ENCODE results near the gene RFX1.
"Not testable (repeated sequence)": the region's sequence is repeated elsewhere in the genome, so short reads cannot be mapped to it uniquely, and the experiment has no call there.

The RFX1 gene

DNA sequence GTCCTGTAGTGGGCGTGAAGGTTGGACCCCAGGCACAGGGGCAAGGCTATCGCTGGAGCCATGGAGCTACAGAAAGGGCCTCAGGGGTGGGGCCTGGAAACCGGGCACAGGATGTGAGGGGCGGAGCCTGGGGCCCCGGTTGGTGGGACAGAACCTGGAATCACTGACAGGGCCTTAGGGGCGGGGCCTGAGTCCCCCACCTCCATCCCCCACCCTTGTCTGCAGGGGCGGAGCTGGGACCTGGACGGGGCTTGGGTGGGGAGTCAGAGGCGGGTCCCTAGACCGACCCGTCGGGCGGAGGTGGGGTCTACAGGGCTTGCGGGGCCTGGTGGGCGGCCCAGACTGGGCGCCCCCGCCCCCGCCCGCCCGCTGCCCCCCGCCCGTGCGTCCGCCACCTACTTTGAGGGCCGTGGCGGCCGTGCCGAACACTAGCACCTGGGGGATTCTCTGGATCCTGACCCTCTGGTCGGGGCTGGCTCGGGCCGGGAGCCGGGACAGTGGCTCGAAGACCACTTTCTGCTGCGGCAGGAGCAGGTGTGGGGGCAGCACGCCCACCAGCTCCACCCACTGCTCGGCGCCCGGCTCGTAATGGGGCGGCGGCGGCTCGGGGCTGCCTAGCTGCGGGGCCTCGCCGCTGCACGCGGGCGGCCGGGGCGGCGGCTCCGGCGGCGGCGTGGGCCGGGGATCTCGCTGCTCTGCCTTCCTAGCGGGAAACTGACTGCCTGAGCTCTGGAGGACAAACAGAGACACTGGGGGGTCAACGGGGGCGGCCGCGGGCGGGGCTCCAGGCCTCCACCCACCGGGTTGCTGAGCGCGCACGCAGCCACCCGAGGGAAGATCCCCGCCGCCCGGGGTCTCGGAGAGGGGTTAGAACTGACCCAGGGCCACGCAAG lies 27.5 kb downstream of the RFX1 start:
- DNase-seq = no peak

DNA sequence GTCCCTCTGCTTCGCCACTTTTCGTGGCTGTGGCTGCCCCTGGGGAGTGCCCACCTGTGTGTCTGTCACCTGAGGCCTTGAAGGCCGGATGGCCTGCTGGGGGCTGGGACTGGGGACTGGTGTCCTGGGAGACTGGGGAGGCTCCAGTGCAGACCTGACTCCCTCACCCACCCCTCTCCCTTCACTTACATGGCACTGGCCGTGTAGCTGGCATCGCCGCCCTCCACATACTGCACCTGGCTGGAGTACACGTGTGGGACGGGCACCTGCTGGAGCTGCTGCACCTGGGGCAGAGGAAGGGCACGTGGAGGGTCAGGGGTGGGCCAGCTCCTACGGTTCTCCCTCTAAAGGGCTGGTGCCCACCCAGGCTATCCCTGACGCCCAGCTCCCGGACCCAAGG lies 28.3 kb downstream of the RFX1 start:
- DNase-seq = no peak

DNA sequence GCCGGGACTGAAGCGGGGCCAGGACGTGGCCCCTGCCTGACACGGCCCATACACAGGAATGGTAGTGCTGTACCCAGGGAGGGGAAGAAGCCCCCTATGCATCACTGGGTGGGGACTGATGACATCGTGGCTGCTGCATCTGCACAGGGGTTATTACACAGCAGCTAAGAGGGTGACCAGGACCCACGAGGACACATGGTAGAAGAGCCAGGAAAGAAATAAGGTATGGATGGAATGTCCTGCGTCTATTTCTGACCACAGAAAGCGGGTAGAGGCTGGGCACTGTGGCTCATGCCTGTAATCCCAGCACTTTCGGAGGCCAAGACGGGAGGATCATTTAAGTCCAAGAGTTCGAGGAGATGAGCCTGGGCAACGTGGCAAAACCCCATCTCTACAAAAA lies 29.7 kb downstream of the RFX1 start:
- DNase-seq = no peak

DNA sequence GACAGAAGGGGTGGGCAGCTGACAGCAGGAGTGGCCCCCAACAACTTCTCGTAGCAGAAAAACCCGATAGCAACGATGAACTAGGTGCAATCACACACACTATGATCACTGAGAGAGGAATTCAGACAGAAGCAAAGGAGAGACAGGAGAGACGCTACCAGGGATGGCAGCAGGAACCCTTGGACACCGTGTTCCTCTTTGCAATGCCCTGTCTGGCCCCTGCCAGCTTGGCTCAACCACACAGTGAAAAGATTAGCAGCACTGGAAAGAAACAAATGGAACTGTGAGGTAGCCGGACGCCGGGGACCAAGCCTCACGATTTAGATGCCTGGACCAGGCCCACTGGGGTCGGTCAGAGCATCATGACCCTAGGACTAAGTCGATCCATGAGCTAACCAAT lies 30.2 kb downstream of the RFX1 start:
- DNase-seq = no peak

DNA sequence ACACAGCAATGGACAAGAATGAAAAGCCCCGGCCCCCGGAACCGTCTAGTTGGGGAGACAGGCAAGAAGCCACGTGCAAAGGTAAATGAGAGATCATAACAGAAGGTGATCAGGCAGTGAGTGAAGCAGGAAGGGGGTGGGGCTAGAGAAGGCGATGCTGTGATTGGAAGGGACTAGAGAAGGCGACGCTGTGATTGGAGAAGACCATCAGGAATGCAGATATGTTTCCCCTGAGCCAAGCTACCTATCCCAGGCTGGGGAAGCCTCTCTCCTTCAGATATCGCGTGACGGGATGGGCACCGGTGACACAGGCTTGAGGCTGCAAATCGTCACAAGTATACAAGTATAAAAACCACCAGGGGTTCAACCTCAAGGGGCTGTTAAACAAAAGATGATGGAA lies 32.0 kb downstream of the RFX1 start:
- no peak for DNase-seq

DNA sequence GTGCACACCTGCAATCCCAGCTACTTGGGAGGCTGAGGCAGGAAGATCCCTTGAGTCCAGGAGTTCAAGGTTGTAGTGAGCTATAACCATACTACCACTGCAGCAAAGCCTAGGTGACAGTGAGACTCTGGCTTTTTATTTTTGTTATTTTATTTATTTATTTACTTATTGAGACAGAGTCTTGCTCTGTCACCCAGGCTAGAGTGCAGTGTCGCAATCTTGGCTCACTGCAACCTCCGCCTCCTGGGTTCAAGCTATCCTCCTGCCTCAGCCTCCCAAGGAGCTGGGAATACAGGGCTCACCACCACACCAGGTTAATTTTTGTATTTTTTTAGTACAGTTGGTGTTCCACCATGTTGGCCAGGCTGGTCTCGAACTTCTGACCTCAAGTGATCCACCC lies 32.6 kb downstream of the RFX1 start:
- DNase-seq = not testable (repeated sequence)

DNA sequence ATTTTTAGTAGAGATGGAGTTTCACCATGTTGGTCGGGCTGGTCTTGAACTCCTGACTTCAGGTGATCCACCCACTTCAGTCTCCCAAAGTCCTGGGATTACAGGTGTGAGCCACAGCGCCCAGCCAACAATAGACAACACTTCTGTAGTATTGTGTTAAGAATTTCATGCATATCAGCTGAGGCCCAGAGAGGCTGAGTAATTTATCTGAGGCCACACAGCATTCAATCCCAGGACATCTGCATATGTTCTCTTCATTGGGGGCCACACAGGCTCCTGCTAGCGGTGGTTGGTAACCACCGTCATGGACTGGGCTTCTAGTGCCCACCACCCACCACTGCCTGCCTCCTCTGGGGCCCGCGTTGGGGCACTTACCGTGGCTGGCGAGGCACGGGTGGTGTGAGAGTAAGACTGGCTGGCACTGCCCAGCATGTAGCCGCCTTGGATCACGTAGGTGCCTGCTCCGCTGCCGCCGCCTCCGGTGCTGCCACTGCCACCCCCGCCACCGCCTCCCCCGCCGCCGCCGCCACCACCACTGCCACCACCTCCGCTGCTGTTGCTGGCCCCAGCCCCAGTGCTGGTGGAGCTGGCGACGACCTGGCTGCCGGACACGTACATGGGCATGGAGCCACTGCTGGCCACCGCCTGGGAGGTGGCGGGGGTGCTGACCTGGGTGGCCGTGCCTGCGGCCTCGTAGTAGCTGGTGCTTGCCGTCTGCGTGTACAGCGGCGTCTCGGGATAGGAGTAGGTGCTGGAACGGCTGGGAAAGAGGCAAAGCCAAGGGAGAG lies 33.6 kb downstream of the RFX1 start:
- DNase-seq = no peak

DNA sequence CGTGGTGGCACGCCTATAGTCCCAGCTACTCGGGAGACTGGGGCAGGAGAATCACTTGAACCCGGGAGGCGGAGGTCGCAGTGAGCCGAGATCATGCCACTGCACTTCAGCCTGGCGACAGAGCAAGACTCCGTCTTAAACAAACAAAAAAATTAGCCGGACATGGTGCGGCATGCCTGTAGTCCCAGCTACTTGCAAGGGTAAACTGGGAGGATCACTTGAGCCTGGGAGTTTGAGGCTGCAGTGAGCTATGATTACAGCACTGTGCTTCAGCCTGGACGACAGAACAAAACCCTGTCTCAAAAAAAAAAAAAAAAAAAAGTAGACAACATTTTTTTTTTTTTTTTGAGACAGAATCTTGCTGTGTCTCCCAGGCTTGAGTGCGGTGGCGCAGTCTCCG lies 34.3 kb downstream of the RFX1 start:
- DNase-seq = not testable (repeated sequence)

DNA sequence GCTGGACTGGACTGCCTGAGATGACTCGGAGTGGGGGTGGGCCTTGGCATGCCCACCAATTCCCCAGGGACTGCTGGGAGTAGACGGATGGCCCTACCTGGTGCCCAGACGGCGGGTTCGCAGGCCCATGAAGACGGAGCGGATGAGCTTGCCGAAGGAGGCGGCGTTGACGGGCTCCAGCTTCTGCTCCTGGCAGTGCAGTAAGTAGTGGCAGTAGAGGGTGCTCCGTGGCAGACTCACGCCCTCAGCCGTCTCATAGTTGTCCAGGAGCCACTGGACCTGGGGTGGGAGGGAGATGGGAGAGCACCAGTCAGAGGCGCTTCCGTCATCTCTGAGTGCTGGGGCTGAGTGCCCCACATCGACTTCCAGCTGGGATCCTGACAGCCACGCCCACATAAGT lies 36.2 kb downstream of the RFX1 start:
- DNase-seq = no peak

DNA sequence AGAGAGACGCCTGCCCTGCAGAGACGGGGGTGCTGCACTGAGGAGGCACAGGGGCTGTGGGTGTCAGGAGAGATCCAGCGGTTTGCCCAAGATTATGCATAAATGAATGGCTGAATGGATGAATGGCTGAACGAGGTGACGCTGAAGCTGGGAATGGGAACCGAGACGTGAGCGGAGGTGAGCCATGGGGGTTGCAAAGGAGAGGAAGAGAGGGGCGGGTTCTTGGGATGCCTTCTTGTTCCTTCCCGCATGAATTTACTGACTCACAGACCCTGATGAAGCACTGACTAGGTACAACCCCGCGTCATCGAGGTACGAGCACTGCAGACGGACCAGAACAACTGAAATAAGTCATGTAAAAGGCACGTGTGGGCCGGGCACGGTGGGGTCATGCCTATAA lies 37.1 kb downstream of the RFX1 start:
- no peak for DNase-seq

DNA sequence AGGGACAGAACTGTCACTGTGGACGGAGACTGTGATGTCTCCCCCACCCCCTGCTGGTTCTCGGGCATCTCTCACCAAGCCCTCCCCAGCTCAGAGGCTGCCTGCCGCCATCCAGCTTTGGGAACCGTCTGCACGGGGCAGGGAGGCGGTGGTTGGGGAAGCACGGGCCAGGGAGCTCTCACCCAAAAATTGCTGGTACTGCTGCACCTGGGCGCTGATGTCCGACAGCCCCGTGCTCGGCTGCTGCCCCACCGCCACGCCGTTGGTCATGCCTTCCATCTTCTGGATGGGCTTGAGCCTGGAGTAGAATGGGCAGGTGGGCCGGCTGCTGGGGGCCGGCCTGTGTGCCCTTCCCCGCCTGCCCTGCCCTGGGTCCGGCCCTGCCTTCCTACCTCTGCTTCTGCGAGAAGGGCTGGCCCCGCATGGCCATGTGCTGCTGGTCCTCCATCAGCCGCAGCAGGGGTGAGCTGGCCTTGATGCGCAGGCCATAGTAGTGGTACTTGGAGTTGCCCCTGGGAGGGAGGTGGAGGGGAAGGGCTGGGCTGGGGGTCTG lies 37.7 kb downstream of the RFX1 start:
- no peak for DNase-seq

DNA sequence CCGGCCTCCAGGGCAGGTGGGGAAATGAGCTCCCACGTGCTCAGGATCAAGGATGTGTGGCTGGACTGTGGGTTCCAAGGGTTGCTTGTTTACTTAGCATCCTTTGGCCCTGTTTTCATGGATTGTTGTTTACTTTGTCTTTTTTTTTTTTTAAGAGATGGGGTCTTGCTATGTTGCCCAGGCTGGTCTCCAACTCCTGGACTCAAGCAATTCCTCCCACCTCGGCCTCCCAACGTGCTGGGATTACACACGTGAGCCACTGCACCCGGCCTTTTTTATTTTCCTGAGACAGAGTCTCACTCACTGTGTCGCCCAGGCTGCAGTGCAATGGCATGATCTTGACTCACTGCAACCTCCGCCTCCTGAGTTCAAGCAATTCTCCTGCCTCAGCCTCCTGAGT lies 38.9 kb downstream of the RFX1 start:
- DNase-seq = not testable (repeated sequence)

DNA sequence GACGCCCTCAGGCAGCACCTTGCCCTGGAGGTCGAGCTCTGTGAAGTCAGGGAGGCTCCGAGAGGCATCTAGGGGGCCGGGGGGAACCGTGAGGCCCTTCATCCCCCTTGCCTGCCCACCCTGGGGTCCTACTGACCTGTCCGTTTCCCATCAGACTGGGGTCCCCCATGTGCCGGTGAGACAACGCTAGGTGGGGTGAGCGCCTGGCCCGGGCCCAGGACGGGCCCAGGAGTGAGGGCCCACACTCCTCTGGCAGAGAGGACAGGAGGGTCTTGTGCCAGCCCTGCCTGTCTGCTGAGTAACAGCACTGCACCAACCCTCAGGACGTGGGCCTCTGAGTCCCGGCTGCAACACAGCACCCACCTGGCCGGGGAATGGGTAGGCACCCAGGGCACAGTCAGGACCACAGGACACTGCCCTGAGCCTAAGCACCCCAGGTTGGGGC lies 39.4 kb downstream of the RFX1 start:
- no peak for DNase-seq

DNA sequence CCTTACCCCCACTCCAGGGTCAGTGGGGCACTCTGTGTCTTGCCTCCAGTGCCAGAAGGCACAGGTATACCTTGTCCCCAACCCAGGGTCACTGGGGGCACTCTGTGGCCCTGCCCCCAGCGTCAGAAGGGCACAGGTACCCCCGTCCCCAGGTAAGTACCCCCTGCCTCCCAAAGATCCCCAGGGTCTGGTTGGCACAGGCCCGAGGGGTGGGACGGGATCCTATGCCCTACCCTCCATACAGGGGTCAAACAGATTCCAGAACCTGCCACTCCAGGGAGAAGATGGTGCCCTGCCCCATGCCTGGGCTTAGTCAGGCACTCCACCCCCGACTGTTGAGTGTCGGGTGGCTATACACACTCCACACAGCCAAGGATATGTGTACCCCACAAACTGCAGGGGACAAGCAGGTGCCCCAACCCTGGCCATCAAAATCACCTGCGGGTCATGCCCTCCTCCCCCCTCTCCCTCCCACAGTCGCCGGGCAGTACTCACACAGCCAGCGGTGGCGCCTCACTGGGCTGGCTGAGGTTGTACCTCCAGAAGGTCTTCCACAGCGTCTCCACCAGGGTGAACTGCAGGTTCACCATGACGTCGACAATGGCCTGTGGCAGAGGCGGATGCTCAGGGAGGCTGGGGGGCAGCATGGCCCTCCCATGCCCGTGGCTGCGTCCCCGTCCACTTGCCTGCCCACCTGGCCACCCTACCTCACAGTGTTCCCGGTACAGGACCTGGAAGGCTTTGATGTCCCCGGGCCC lies 40.0 kb downstream of the RFX1 start:
- no peak for DNase-seq

DNA sequence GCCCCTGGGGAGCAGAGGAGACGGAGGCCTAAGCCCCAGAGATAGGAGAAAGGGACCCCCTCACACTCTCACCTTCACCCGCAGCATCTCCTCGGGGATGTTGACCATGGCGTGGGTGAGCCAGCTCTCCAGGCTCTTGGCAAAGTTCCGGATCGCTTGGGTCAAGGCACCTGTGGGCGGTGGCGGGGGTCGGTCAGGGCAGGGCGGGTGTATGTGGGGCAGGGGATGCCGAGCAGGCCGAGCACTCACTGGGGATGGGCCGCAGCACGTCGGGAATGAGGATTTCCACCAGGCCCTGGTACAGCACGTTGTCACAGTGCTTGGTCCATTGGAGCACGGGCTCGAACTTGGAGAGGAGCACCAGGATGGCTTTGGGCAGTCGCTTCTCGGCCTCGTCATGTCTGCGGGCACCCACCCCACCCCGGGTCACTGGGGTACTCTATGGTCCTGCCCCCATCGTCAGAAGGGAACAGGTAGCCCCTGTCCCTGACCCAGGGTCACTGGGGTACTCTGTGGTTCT lies 40.7 kb downstream of the RFX1 start:
- no peak for DNase-seq

DNA sequence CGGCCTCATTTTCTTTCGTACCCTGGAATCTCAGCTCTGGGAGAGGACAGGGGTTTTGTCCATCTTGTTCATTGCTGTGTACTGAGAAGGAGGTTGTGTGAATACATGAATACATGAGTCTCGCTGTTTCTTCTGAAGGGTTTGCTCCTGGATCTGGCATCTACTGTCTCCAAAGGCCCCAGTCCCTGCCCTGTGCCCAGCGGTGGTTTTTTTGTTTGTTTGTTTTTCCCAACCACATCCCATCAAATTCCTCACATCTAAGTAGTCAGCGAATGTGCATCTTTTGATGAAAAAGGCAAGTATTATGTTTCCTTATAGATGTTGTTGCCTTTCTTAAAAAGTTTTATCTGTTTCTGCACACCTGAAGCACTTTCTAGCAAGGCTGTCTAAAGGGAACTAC lies 41.3 kb downstream of the RFX1 start:
- DNase-seq = no peak

DNA sequence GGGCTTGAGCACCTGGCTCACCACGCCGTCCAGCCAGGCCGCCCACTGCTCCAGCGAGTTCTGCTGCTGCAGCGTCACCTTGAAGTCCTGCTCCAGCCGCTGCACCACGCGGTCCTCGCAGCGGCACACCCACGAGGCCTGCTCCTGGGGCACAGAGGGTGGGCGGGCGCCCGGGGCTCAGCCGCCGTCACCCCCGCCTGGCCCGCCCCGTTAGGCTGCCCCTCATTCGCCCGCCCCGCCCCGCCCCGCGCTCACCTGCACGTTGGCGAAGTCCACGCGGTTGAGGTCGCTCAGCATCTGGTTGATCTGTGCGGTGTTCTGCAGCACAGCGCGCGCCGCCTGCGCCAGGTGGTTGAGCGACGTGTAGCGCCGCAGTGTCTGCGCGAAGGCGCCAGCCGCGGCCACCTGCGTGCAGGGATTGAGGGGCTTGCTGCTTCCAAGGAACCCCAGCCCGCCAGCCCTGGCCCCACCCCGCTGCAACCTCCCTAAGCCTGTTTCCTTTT lies 42.5 kb downstream of the RFX1 start:
- DNase-seq = no peak

DNA sequence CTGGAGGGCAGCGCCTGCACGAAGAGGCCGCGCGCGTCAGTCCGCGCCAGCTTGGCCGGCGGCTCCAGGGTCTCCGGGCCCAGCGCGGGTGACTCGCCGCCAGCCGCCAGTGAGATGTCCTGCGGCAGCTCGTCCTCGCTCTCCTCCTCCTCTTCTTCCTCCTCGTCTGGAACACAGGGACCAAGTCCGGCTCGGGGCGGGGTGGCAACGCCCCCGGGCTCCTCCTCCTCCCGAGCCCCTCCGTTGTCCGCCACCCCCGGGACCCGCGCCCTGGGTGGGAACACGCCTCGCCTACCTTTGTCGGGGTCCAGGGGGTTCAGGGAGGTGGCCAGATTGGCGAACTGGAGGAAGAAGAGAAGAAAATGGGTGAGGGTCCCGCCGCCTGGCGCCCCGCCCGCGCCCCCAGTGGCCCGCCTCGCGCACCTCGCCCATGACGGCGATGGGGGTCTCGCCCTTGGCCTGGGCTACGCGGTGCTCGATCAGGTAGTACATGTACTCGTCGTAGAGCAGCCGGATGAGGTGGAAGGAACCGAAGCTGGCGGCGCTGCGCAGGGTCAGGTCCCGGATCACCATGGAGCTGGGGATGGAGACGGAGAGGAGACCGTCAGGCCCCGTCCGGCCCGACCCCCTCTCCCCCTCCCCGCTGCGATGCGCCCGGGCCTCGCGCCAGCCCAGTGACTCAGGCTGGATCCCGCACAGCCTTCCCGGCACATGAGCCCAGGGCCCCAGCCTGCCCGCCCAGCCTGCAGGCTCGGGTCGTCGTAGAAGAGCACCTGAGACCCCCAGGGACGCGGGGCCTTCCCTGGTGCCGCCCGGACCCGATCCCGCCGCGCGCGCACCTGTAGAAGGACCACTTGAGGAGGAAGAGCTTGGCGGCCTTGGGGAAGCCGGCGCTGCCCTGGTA lies 43.2 kb downstream of the RFX1 start:
- DNase-seq = no peak

DNA sequence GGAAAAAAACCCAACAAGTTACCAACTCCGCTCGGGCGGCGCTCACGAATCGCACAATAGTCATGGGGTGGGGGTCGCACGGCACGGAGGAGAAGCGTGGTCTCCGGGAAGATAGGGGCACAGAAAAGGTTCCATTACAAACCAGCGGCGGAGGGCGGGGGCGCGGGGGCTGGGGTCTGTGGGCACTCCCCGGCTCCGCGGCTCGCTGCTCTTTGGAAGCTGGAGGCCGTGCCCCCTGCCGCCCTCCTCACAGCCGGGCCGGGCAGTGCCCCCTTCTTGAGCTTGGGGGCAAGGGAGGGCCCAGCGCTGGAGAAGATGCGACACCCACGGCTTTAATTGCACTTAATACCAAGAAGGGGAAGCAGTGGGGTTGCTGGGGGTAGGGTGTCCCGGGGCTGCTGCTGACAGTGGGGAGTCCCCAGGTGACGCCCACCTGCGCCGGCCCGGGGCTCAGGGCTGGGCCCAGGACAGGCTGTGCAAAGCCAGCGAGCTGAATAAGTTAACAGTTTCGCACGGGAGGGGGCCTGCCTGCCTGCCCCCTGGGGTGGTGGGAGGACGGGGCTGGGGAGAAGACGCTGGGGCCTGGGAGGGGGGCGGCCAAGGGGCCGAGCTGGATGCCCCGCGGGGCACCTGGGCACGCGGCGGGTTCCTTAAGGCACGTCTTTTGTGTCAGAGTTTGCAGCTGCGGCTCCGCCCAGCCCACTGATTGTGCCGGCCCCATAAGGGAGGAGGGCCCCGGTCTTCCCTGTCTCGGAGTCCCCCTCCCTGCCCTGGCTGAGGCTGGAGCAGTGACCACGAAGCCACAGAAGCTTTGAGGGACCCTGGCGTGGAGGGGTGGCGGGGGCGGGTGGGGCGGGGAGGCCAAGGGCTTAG lies 44.1 kb downstream of the RFX1 start:
- DNase-seq = no peak

All from DMS 273 treated with DMSO at 0.1 percent for 48 hours (cell line).